ENCODE results near the gene INTS14.

GRCh38 chr15:65620833-65621232 is 9.9 kb upstream of the INTS14 start:
- no peak for TF ChIP-seq POLR2A (IDR thresholded peaks at IDR 0.05)
- TF ChIP-seq, protein P1, sequence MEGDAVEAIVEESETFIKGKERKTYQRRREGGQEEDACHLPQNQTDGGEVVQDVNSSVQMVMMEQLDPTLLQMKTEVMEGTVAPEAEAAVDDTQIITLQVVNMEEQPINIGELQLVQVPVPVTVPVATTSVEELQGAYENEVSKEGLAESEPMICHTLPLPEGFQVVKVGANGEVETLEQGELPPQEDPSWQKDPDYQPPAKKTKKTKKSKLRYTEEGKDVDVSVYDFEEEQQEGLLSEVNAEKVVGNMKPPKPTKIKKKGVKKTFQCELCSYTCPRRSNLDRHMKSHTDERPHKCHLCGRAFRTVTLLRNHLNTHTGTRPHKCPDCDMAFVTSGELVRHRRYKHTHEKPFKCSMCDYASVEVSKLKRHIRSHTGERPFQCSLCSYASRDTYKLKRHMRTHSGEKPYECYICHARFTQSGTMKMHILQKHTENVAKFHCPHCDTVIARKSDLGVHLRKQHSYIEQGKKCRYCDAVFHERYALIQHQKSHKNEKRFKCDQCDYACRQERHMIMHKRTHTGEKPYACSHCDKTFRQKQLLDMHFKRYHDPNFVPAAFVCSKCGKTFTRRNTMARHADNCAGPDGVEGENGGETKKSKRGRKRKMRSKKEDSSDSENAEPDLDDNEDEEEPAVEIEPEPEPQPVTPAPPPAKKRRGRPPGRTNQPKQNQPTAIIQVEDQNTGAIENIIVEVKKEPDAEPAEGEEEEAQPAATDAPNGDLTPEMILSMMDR (IDR thresholded peaks at IDR 0.05), result no peak
